NCI-H526 (cell line): ENCODE data around the gene CDK14.

Experiments used
- DNase-seq, 2 experiments: peaks; one replicate each; lab custom pipeline; 2025; lab: John Stamatoyannopoulos, UW

CDK14 gene

GRCh38 chr7:91091631-91092030, 495.5 kb downstream of the CDK14 start:
- no peak for DNase-seq

DNA sequence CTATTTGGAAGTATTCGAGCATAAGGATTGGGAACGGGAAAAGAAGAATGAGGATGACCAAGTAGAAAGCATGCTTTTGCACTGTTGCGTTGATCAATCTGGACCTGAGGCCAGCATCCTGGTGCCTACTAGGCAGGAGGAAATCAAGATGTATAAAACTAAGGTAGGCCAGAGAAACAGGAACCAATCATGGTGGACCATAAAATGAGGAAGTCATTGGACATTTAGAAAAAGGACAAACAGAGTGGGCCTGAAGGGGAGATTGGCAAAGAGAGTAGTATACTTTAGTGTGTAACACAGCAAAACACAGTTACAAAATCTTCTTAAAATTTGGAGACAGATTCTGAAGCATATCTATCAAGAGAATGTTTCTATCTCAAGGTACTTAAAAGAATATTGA, 497.1 kb downstream of the CDK14 start:
- no peak for DNase-seq

DNA sequence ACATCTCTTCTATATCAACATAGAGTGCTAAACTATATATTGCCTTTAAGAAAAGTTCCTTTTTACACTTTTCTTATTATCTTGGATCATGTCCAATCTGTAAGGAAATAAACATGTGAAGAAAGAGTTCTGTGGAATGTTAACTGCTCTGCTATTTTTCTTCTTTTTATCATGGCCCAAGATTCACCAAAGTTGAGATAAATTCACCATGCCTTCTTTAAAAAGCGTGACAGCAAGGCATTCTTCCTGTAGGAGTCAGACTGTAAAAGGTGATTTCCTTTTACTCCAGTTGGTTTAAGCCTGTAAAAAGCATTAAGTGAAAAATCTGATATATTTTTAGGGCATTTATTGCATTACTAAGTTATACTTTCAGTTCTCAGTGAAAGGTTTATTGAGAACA, 502.4 kb downstream of the CDK14 start:
- DNase-seq, result no peak

DNA sequence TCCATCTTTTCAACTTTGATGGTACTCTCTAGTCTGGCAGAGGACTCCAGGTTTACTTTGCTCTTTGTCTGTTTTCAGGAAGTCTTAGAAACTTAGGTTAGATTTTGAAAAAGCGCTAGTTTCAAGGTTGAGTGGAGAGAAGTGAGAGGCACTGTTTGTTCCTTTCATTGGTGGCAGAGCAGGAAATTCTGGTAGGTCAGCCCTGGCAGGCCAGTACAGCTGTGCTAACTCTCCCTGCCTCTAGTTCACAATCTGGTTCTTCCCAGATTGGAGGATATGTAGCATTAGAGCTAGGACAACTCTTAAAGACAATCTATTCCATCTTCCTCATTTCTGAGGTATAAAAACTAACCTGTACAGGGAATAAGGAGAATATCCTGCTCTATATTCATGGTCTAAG, 507.2 kb downstream of the CDK14 start:
- DNase-seq, result no peak

GRCh38 chr7:91107460-91107859, 511.3 kb downstream of the CDK14 start:
- no peak for DNase-seq

- no peak for DNase-seq
Observed at GRCh38 chr7:91109200-91109599, 513.1 kb downstream of the CDK14 start.

DNA sequence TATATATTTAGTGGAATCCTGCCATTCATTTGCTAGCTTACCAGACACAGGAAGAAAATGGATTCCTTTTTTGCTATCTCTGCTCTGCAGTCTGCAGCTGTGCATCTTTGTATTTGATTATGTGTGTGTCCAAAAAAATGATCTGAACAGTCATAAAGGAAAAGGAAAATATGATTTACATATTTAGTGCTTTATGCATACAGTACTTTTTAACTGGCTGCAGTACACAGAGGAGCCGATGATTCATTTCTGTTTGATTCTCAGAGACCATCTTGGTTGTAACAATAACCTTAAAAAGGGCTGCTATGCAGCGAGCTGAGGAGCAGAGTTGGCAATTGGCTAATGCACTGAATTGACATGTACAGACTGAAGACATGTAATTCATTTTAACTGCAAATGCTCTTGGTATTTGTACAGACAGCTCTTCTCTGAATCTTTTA, 516.8 kb downstream of the CDK14 start:
- peak in 1 of 2 experiments; percentile 4 for DNase-seq

- DNase-seq, result no peak
Observed at GRCh38 chr7:91114232-91114631, 518.1 kb downstream of the CDK14 start.

DNA sequence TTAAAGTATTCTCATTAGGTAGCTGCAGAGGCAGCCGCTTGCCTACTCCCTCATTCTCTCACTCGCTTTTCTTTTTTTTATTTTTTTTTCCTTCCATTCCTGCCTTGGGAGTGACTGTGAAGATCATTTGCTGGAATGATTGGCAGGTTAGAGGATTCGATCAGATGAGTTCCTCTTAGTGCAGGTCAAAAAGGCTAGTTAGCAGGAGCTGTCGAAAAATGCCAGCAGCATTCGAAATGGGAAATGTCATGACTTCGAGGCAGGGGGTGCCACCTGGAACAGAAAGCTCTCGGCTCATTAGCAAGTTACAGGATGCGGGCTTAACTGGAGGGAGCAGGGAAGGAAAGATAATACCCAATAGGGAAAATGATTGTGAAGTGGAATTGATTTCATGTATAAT, 530.6 kb downstream of the CDK14 start:
- no peak for DNase-seq

DNA sequence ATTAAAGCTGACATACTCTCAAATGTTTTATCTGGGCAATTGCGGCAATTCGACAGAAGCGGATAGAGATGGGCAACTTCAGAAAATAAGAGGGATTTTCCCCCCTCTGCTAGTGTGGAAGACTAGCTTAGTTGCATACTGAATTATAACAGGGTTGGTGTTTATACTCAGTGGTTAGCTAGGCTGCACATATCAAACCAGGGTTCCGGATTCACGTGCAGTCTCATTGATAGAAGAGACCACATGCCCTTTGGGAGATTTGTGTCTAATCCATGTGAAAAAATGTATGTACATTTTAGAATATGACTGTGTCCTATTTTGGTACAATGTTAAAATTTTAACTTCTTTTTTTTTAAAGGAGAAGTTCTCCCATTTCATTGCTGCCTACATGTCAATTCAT, 531.2 kb downstream of the CDK14 start:
- DNase-seq, result no peak

- DNase-seq, result no peak
Observed at GRCh38 chr7:91127959-91128358, 531.8 kb downstream of the CDK14 start.

- no peak for DNase-seq
Observed at GRCh38 chr7:91128683-91129348, 532.7 kb downstream of the CDK14 start.

DNA sequence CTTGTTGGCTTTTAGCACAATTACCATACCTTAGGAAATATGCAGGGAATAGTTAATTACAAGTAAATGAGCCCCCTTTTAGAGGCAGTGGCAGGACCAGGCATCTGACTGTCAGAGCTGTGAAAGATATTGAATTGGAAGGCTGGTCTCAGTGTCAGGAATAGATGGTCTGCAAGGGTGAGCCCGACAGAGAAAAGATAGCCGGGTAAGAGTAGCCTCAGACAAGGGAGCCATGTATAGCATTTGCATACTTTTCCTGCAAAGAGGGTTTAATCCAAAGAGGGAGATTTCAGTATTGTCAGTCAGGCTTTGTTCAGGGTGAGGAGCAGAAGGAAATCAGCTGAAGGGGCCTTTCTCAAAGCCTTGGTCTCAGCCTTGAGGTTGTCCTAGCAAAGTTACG, 539.2 kb downstream of the CDK14 start:
- no peak for DNase-seq

- no peak for DNase-seq
Observed at GRCh38 chr7:91135703-91136430, 539.7 kb downstream of the CDK14 start.

- no peak for DNase-seq
Observed at GRCh38 chr7:91137153-91137787, 541.1 kb downstream of the CDK14 start.

DNA sequence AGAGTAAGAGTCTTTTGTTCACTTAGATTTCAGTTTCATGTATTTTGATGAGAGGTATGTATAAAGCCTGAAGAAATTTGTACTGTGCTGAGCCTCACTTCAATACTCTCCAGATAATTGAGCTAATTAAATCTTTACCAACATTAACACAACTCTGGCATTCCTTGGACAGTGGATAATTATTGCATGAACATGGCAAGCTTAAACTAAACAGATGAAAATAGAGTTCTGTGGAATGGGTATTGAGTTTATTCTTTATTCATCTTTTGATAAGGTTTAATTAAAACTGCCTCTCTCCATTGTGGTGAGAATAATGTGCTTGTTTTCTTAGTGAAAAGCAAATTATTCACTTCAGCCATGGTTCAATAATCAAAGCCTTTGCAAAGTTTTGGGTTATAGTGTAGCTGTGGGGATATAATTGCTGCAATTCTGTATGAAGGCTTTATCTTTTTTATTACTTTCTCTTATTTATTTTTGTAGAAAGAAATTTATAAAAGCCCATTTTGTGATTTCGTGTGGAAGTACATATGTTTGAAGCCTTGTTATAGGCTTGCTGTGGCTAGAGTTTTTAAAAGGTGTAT, 541.8 kb downstream of the CDK14 start:
- DNase-seq, result no peak

- no peak for DNase-seq
Observed at GRCh38 chr7:91140286-91140685, 544.2 kb downstream of the CDK14 start.

GRCh38 chr7:91140982-91141381, 544.9 kb downstream of the CDK14 start:
- DNase-seq, result no peak

- DNase-seq, result no peak
Observed at GRCh38 chr7:91142743-91143142, 546.6 kb downstream of the CDK14 start.

GRCh38 chr7:91149341-91150246, 553.5 kb downstream of the CDK14 start:
- no peak for DNase-seq

DNA sequence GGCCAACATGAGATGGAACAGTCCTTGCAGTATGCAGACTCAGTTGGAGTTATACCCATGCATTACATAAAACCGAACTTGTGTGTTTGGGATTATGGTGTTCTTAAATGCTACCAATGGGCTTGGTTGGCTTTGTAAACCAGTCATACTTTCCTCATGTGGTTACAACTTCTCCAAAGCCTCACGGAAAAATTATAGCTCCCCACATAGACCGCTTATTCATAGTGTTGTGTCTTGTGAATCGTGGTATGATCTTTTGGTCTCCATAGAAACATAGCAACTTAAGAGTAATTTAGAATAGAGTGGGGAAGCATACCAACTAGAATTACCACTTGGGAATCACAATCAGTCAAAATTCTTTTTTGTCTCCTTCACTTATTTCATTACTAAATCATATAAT, 555.8 kb downstream of the CDK14 start:
- DNase-seq, result no peak
